ENCODE results near the gene CD226. TPM values are rescaled to one million over a fixed set of nuclear protein-coding genes. Genes with fewer than 3 reads are reported as not detected.
"Not testable (repeated sequence)": the region's sequence is repeated elsewhere in the genome, so short reads cannot be mapped to it uniquely, and the experiment has no call there.

CD226 gene
- total and polyA plus RNA-seq, 3 experiments from 2014 or later = 39.2 to 158 (median 150) TPM

- Mint-ChIP-seq H3K9me3 (peaks cover 0 to 9% (median 2%) of the 10 kb centered on the region in 5 donors), H3K36me3 (peaks cover 8 to 19% (median 18%) of the 10 kb centered on the region in 3 donors)
- H3K27ac ChIP-seq (ENCODE audit: low read depth, low read length) = no peak overlapping the region
Observed at GRCh38 chr18:69946608-69947155, 991 bp downstream of the CD226 start.

GRCh38 chr18:69945220-69946114 lies 2.2 kb downstream of the CD226 start:
- Mint-ChIP-seq H3K27me3 (no peaks in the 10 kb centered on the region), H3K4me3 (peak overlapping the region in 2 of 7 donors; percentile 91 to 94), H3K27ac (peak overlapping the region in 3 of 8 donors; percentile 69 to 96 (median 89)), H3K9me3 (peaks cover 0 to 14% (median 5%) of the 10 kb centered on the region in 5 donors), H3K36me3 (peaks cover 10 to 24% (median 24%) of the 10 kb centered on the region in 3 donors), H3K4me1 (peaks cover 43 to 51% (median 51%) of the 10 kb centered on the region in 3 donors)
- peak overlapping the region; percentile 59 for H3K4me3 ChIP-seq (ENCODE audit: low read length)
- H3K36me3 ChIP-seq (ENCODE audit: insufficient read depth, low read length) = no peaks in the 10 kb centered on the region
- CTCF ChIA-PET = interaction anchor here (1.2 to 3.6 kb wide), 2 partner anchors 8 to 10 kb away, joined by 4 to 12 read pairs; no protein-coding TSS in a partner anchor
- no peaks in the 10 kb centered on the region for H3K9me3 ChIP-seq (ENCODE audit: low read length)
- POLR2A ChIA-PET = interaction anchor here (0.6 to 1.6 kb wide), 3 partner anchors 10 to 127 kb away, joined by 3 to 5 read pairs (median 5); no protein-coding TSS in a partner anchor
- H3K4me1 ChIP-seq (ENCODE audit: insufficient read depth, low read length) = peaks cover 92% of the 10 kb centered on the region
- DNase-seq = no peak
- no peak overlapping the region for H3K27ac ChIP-seq (ENCODE audit: low read depth, low read length)
- H3K27me3 ChIP-seq (ENCODE audit: insufficient read depth, low read length, poor library complexity, severe bottlenecking) = no peaks in the 10 kb centered on the region

More at GRCh38 chr18:69946608-69947155, 991 bp downstream of the CD226 start:
- Mint-ChIP-seq H3K4me3 (peak overlapping the region in 2 of 7 donors; percentile 91 to 94), H3K27ac (peak overlapping the region in 2 of 8 donors; percentile 89 to 96), H3K27me3 (no peaks in the 10 kb centered on the region), H3K4me1 (peaks cover 39 to 48% (median 47%) of the 10 kb centered on the region in 3 donors)
- DNase-seq = no peak
- CTCF ChIA-PET = interaction anchor here (0.8 kb wide), 1 partner anchor 11 kb away, joined by 3 read pairs; no protein-coding TSS in a partner anchor
- POLR2A ChIA-PET = interaction anchor here (0.6 to 1.5 kb wide), 3 partner anchors 10 to 11 kb away, joined by 3 to 7 read pairs (median 6); no protein-coding TSS in a partner anchor
- Histone ChIP-seq H3K9me3 (ENCODE audit: low read length) (no peaks in the 10 kb centered on the region), H3K36me3 (ENCODE audit: insufficient read depth, low read length) (no peaks in the 10 kb centered on the region), H3K27me3 (ENCODE audit: insufficient read depth, low read length, poor library complexity, severe bottlenecking) (no peaks in the 10 kb centered on the region), H3K4me3 (ENCODE audit: low read length) (peak overlapping the region; percentile 59), H3K4me1 (ENCODE audit: insufficient read depth, low read length) (peaks cover 94% of the 10 kb centered on the region)

- Mint-ChIP-seq H3K36me3 (peaks cover 18 to 33% (median 33%) of the 10 kb centered on the region in 3 donors), H3K4me1 (peaks cover 51 to 53% (median 51%) of the 10 kb centered on the region in 3 donors), H3K27ac (peak overlapping the region in 4 of 8 donors; percentile 51 to 89 (median 68)), H3K9me3 (peaks cover 0 to 14% (median 5%) of the 10 kb centered on the region in 5 donors), H3K4me3 (peak overlapping the region in 2 of 7 donors; percentile 91 to 94), H3K27me3 (no peaks in the 10 kb centered on the region)
- H3K4me1 ChIP-seq (ENCODE audit: insufficient read depth, low read length) = peaks cover 92% of the 10 kb centered on the region
- H3K9me3 ChIP-seq (ENCODE audit: low read length) = no peaks in the 10 kb centered on the region
- peak overlapping the region; percentile 5 for H3K4me3 ChIP-seq (ENCODE audit: low read length)
- H3K36me3 ChIP-seq (ENCODE audit: insufficient read depth, low read length) = no peaks in the 10 kb centered on the region
- POLR2A ChIA-PET = interaction anchor here (0.6 to 1.6 kb wide), 3 partner anchors 9 to 140 kb away, joined by 3 to 6 read pairs (median 5); no protein-coding TSS in a partner anchor
- H3K27me3 ChIP-seq (ENCODE audit: insufficient read depth, low read length, poor library complexity, severe bottlenecking) = no peaks in the 10 kb centered on the region
- CTCF ChIA-PET = interaction anchor here (0.9 to 3.6 kb wide), 4 partner anchors 9 to 46 kb away, joined by 3 to 12 read pairs (median 5); no protein-coding TSS in a partner anchor
- no peak for DNase-seq
- H3K27ac ChIP-seq (ENCODE audit: low read depth, low read length) = no peak overlapping the region
Observed at GRCh38 chr18:69944436-69944835, 3.2 kb downstream of the CD226 start.

GRCh38 chr18:69943021-69943420 lies 4.7 kb downstream of the CD226 start:
- Histone ChIP-seq H3K4me3 (ENCODE audit: low read length) (no peak overlapping the region), H3K27me3 (ENCODE audit: insufficient read depth, low read length, poor library complexity, severe bottlenecking) (no peaks in the 10 kb centered on the region), H3K36me3 (ENCODE audit: insufficient read depth, low read length) (no peaks in the 10 kb centered on the region), H3K9me3 (ENCODE audit: low read length) (no peaks in the 10 kb centered on the region), H3K4me1 (ENCODE audit: insufficient read depth, low read length) (peaks cover 83% of the 10 kb centered on the region), H3K27ac (ENCODE audit: low read depth, low read length) (no peak overlapping the region)
- CTCF ChIA-PET = interaction anchor here (1.3 to 3.6 kb wide), 4 partner anchors 8 to 102 kb away, joined by 3 to 12 read pairs (median 6); no protein-coding TSS in a partner anchor
- peaks cover 51 to 62% (median 51%) of the 10 kb centered on the region in 3 donors for H3K4me1 Mint-ChIP-seq
- peak overlapping the region in 2 of 7 donors; percentile 91 to 94 for H3K4me3 Mint-ChIP-seq
- no peak for DNase-seq
- H3K36me3 Mint-ChIP-seq = peaks cover 22 to 35% (median 33%) of the 10 kb centered on the region in 3 donors
- peak overlapping the region in 7 of 8 donors; percentile 53 to 89 (median 77) for H3K27ac Mint-ChIP-seq
- no peaks in the 10 kb centered on the region for H3K27me3 Mint-ChIP-seq
- POLR2A ChIA-PET = no interaction called here
- H3K9me3 Mint-ChIP-seq = peaks cover 0 to 14% (median 5%) of the 10 kb centered on the region in 5 donors

- H3K4me1 ChIP-seq (ENCODE audit: insufficient read depth, low read length) = peaks cover 84% of the 10 kb centered on the region
- CTCF ChIA-PET = no interaction called here
Observed at GRCh38 chr18:69941183-69941582, 6.5 kb downstream of the CD226 start.

GRCh38 chr18:69939812-69940211 lies 7.9 kb downstream of the CD226 start:
- peak overlapping the region in 4 of 7 donors; percentile 4 to 44 (median 24) for H3K4me3 Mint-ChIP-seq
- DNase-seq; H3K36me3 ChIP-seq (ENCODE audit: insufficient read depth, low read length); H3K27ac ChIP-seq (ENCODE audit: low read depth, low read length); H3K27me3 ChIP-seq (ENCODE audit: insufficient read depth, low read length, poor library complexity, severe bottlenecking); H3K4me3 ChIP-seq (ENCODE audit: low read length); H3K9me3 ChIP-seq (ENCODE audit: low read length); POLR2A ChIA-PET; H3K27me3 Mint-ChIP-seq; CTCF ChIA-PET: not testable (repeated sequence)
- H3K9me3 Mint-ChIP-seq = peaks cover 0 to 14% (median 7%) of the 10 kb centered on the region in 5 donors
- peaks cover 39 to 63% (median 40%) of the 10 kb centered on the region in 3 donors for H3K4me1 Mint-ChIP-seq
- peaks cover 21 to 29% (median 29%) of the 10 kb centered on the region in 3 donors for H3K36me3 Mint-ChIP-seq
- H3K27ac Mint-ChIP-seq = peak overlapping the region in 7 of 8 donors; percentile 8 to 63 (median 51)
- H3K4me1 ChIP-seq (ENCODE audit: insufficient read depth, low read length) = peaks cover 84% of the 10 kb centered on the region

More at GRCh38 chr18:69941183-69941582, 6.5 kb downstream of the CD226 start:
- H3K27me3 Mint-ChIP-seq = no peaks in the 10 kb centered on the region
- H3K27ac Mint-ChIP-seq = peak overlapping the region in 6 of 8 donors; percentile 22 to 61 (median 47)
- DNase-seq = no peak
- Histone ChIP-seq H3K36me3 (ENCODE audit: insufficient read depth, low read length) (no peaks in the 10 kb centered on the region), H3K4me3 (ENCODE audit: low read length) (no peak overlapping the region), H3K27me3 (ENCODE audit: insufficient read depth, low read length, poor library complexity, severe bottlenecking) (no peaks in the 10 kb centered on the region), H3K27ac (ENCODE audit: low read depth, low read length) (no peak overlapping the region), H3K9me3 (ENCODE audit: low read length) (no peaks in the 10 kb centered on the region)
- H3K4me1 Mint-ChIP-seq = peaks cover 51 to 69% (median 51%) of the 10 kb centered on the region in 3 donors
- peaks cover 0 to 14% (median 5%) of the 10 kb centered on the region in 5 donors for H3K9me3 Mint-ChIP-seq
- peaks cover 21 to 32% (median 29%) of the 10 kb centered on the region in 3 donors for H3K36me3 Mint-ChIP-seq
- peak overlapping the region in 5 of 7 donors; percentile 10 to 78 (median 29) for H3K4me3 Mint-ChIP-seq
- POLR2A ChIA-PET = no interaction called here

- Histone ChIP-seq H3K36me3 (ENCODE audit: insufficient read depth, low read length) (no peaks in the 10 kb centered on the region), H3K27me3 (ENCODE audit: insufficient read depth, low read length, poor library complexity, severe bottlenecking) (no peaks in the 10 kb centered on the region), H3K9me3 (ENCODE audit: low read length) (no peaks in the 10 kb centered on the region), H3K27ac (ENCODE audit: low read depth, low read length) (no peak overlapping the region), H3K4me1 (ENCODE audit: insufficient read depth, low read length) (peaks cover 63% of the 10 kb centered on the region), H3K4me3 (ENCODE audit: low read length) (peak overlapping the region; percentile 30)
- peaks cover 0 to 5% of the 10 kb centered on the region in 2 donors for H3K27me3 Mint-ChIP-seq
- H3K4me1 Mint-ChIP-seq = peaks cover 7 to 32% (median 9%) of the 10 kb centered on the region in 3 donors
- no peak for DNase-seq
- POLR2A ChIA-PET = interaction anchor here (1.1 to 1.7 kb wide), 6 partner anchors 8 to 38 kb away, joined by 3 to 14 read pairs (median 6); partner anchors contain the start of gene CD226
- peaks cover 10 to 14% (median 14%) of the 10 kb centered on the region in 3 donors for H3K36me3 Mint-ChIP-seq
- peak overlapping the region in 1 of 8 donors; percentile 81 for H3K27ac Mint-ChIP-seq
- no peak overlapping the region for H3K4me3 Mint-ChIP-seq
- peaks cover 0 to 2% (median 1%) of the 10 kb centered on the region in 5 donors for H3K9me3 Mint-ChIP-seq
- CTCF ChIA-PET = interaction anchor here (0.9 to 2.5 kb wide), 5 partner anchors 8 to 37 kb away, joined by 3 to 12 read pairs (median 6); no protein-coding TSS in a partner anchor
Observed at GRCh38 chr18:69936191-69936558, 11.5 kb downstream of the CD226 start.

All from CD8-positive, alpha-beta memory T cell (primary cell).